Tibial artery (tissue), 4 donors: Measurements from ENCODE around the gene FAM110D.

Experiments used
- DNase-seq, 2 donors: peaks; one replicate each; pipeline ENCODE4 v3.0.0-alpha.2; 2019
- H3K27ac ChIP-seq, 2 donors: fragments of 200-600 bp; sonication (generic) in 1 of 2; 1 replicate in 1 of 2; 2 replicates in 1 of 2; pipeline ENCODE4 v1.5.1; 2018 to 2019; ENCODE audit warnings: mild to moderate bottlenecking in 1 of 2
- H3K27me3 ChIP-seq, 2 donors: fragments of 200-600 bp; sonication (generic) in 1 of 2; one replicate each; pipeline versions ENCODE4 v1.5.1 to v1.6.0; 2016 to 2019
- H3K36me3 ChIP-seq, 3 donors: fragments of 200-600 bp; sonication (generic) in 2 of 3; one replicate each; pipeline ENCODE4 v1.5.1; 2016 to 2019; ENCODE audit warnings: mild to moderate bottlenecking in 2 of 3
- H3K4me1 ChIP-seq, 4 donors: fragments of 200-600 bp; sonication (generic) in 2 of 4; 1 replicate in 3 of 4; 2 replicates in 1 of 4; pipeline ENCODE4 v1.5.1; 2016 to 2019
- H3K4me3 ChIP-seq, 2 donors: fragments of 200-600 bp; sonication (generic) in 1 of 2; 1 replicate in 1 of 2; 2 replicates in 1 of 2; pipeline ENCODE4 v1.5.1; 2018 to 2019; ENCODE audit warnings: mild to moderate bottlenecking in 2 of 2
- H3K9me3 ChIP-seq, 3 donors: fragments of 200-600 bp; sonication (generic) in 1 of 3; one replicate each; pipeline ENCODE4 v1.5.1; 2016 to 2019
- CTCF ChIP-seq, 2 experiments: fragments of 200-600 bp in 1 of 2; fragments of 450-650 bp in 1 of 2; IDR thresholded peaks; one replicate each; pipeline ENCODE4 v1.5.1; 2017 to 2019; ENCODE audit warnings: antibody characterized with exemption in 2 of 2, mild to moderate bottlenecking in 1 of 2, moderate library complexity in 1 of 2
- intact Hi-C: fragments of 100-400 bp; cut with DNase I; formaldehyde crosslinking; loops from one replicate; pipeline ENCODE4 v1.15.0; 2023; ENCODE audit warnings: low total_unique reads

FAM110D gene

GRCh38 chr1:26122988-26123973, 35.6 kb upstream of the FAM110D start:
- Histone ChIP-seq H3K4me1 (no peaks in the 10 kb centered on the region), H3K9me3 (no peaks in the 10 kb centered on the region), H3K36me3 (peaks cover 7 to 32% (median 14%) of the 10 kb centered on the region in 3 donors), H3K27me3 (no peaks in the 10 kb centered on the region), H3K27ac (no peak overlapping the region), H3K4me3 (no peak overlapping the region)
- intact Hi-C loops = no loop called here
- no peak for DNase-seq
- TF ChIP-seq CTCF (IDR thresholded peaks at IDR 0.05) = no peak

- no peaks in the 10 kb centered on the region for H3K4me1 ChIP-seq
- no peak overlapping the region for H3K27ac ChIP-seq
- TF ChIP-seq CTCF (IDR thresholded peaks at IDR 0.05) = no peak
Measured at GRCh38 chr1:26124418-26125331, 34.2 kb upstream of the FAM110D start.

GRCh38 chr1:26125382-26125781, 33.5 kb upstream of the FAM110D start:
- H3K27me3 ChIP-seq = no peaks in the 10 kb centered on the region
- no peak overlapping the region for H3K27ac ChIP-seq
- H3K4me3 ChIP-seq = no peak overlapping the region
- H3K36me3 ChIP-seq = peaks cover 0 to 11% (median 9%) of the 10 kb centered on the region in 3 donors
- intact Hi-C loops = no loop called here
- H3K4me1 ChIP-seq = no peaks in the 10 kb centered on the region
- no peak for TF ChIP-seq CTCF (IDR thresholded peaks at IDR 0.05)
- DNase-seq = no peak
- no peaks in the 10 kb centered on the region for H3K9me3 ChIP-seq

More at GRCh38 chr1:26124418-26125331, 34.2 kb upstream of the FAM110D start:
- no peak for DNase-seq
- no peaks in the 10 kb centered on the region for H3K27me3 ChIP-seq
- intact Hi-C loops = no loop called here
- H3K36me3 ChIP-seq = peaks cover 0 to 18% (median 9%) of the 10 kb centered on the region in 3 donors
- H3K4me3 ChIP-seq = no peak overlapping the region
- no peaks in the 10 kb centered on the region for H3K9me3 ChIP-seq

GRCh38 chr1:26125946-26126320, 32.9 kb upstream of the FAM110D start:
- TF ChIP-seq CTCF (IDR thresholded peaks at IDR 0.05) = no peak
- no peak overlapping the region for H3K27ac ChIP-seq
- H3K36me3 ChIP-seq = peaks cover 0 to 9% (median 8%) of the 10 kb centered on the region in 3 donors
- no peaks in the 10 kb centered on the region for H3K27me3 ChIP-seq
- H3K4me3 ChIP-seq = no peak overlapping the region
- H3K4me1 ChIP-seq = no peaks in the 10 kb centered on the region
- intact Hi-C loops = no loop called here
- H3K9me3 ChIP-seq = no peaks in the 10 kb centered on the region
- no peak for DNase-seq

GRCh38 chr1:26126321-26127084, 32.4 kb upstream of the FAM110D start:
- peak in 1 of 2 donors; percentile 31 for DNase-seq
- H3K4me3 ChIP-seq = no peak overlapping the region
- no peak overlapping the region for H3K27ac ChIP-seq
- intact Hi-C loops = no loop called here
- no peaks in the 10 kb centered on the region for H3K4me1 ChIP-seq
- peaks cover 0 to 9% (median 8%) of the 10 kb centered on the region in 3 donors for H3K36me3 ChIP-seq
- H3K9me3 ChIP-seq = no peaks in the 10 kb centered on the region
- H3K27me3 ChIP-seq = no peaks in the 10 kb centered on the region
- TF ChIP-seq CTCF (IDR thresholded peaks at IDR 0.05) = no peak
